IPS-11a (cell line): ENCODE results near the gene BMAL1.
"Not testable (repeated sequence)": the region's sequence is repeated elsewhere in the genome, so short reads cannot be mapped to it uniquely, and the experiment has no call there.

Source experiments
- H3K4me3 ChIP-seq: one replicate; pipeline ENCODE4 v1.5.1; 2013; ENCODE audit warnings: low read depth, low read length, control low read depth

The BMAL1 gene

GRCh38 chr11:13368041-13368446 lies 90.5 kb downstream of the BMAL1 start:
- H3K4me3 ChIP-seq, result no peak overlapping the region

DNA sequence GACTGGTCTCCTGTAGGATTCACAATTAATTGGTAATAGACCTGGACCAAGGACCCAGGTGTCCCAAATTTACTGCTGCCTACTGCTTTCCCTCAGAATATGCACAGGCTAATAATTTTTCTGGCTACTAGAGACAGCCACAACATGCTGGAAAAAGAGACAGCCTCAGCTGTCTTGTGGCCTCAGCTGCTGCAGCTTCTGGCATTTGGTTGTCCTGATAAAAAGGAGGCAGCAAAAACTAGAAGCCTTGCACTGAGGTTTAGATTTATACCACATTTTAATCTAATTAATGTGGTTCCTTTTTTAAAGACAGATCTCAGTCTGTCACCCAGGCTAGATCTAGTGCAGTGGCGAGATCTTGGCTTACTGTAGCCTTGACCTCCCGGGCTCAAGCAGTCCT lies 95.6 kb downstream of the BMAL1 start:
- no peak overlapping the region for H3K4me3 ChIP-seq

DNA sequence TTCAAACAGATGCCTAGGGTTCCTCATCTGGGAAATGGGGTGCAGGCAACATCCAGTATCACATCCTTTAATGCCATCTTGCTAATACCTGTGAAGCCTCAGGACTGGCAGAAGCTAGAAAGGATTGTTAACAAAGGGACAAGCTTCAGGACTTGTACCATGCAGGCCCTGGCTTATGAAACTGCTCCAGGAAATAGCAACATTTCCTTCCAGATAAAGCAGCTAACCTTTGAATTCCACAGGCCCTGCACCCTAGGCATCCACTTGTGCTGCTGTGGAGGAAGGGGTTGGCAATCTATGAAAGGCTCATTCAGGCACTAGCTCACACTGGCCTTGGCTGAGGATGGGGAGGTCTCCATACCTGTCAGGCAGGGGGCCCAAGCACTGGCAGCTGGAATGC lies 98.2 kb downstream of the BMAL1 start:
- no peak overlapping the region for H3K4me3 ChIP-seq

- H3K4me3 ChIP-seq, result no peak overlapping the region
Measured at GRCh38 chr11:13376402-13376801, 98.8 kb downstream of the BMAL1 start.

- H3K4me3 ChIP-seq, result no peak overlapping the region
Measured at GRCh38 chr11:13376838-13377237, 99.2 kb downstream of the BMAL1 start.

DNA sequence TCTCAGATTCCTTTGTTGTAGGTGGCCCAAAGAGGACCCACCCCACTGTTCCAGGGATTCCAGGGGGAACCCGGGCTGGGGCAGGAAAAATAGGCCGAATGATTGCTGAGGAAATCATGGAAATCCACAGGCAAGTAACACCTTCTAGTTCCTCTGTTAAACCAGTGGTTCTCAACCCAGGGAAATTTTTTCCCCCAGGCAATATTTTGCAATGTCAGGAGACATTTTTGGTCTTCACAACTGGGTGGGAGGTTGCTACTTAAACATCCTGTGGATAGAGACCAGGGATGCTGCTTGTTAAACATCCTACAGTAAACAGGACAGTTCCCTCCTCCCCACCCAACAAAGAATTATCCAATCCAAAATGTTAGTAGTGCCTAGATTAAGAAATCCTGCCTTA lies 100.7 kb downstream of the BMAL1 start:
- H3K4me3 ChIP-seq, result no peak overlapping the region

DNA sequence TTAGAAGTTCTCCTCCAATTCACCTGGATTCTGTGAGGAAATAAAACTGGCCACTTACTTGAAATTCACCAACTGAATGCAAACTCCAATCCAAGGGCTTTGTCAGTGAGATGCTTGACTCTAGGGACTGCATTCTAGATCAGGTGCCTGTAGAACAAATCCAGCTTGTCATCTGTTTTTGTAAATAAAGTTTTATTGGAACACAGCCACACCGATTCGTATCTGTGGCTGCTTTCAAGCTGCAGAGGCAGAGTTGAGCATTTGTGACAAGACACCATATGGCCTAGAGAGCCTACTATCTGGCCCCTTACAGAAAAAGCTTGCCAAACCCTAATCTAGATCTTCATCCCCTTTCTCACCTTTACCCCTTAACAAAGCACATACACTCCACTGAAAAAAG lies 103.1 kb downstream of the BMAL1 start:
- no peak overlapping the region for H3K4me3 ChIP-seq

DNA sequence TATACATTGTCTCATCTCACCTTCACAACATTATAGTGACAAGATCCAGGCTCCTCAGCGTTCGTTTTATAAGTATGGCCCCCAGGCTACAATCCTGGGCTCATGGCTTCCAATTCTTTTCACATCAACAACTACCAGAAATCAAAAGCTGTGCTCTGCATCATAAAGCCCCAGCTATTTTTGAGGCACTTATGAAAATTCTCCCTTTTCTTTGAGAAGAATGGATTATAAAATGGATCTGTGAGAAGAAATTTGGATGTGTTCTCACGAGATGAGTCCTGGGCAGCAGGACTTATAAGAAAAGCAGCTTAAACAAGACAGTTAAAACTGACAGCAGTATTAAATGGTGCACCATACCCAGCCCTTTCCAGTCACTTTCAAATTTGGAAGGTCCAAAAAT lies 105.2 kb downstream of the BMAL1 start:
- H3K4me3 ChIP-seq, result no peak overlapping the region

- H3K4me3 ChIP-seq, result no peak overlapping the region
Measured at GRCh38 chr11:13384908-13385640, 107.5 kb downstream of the BMAL1 start.

DNA sequence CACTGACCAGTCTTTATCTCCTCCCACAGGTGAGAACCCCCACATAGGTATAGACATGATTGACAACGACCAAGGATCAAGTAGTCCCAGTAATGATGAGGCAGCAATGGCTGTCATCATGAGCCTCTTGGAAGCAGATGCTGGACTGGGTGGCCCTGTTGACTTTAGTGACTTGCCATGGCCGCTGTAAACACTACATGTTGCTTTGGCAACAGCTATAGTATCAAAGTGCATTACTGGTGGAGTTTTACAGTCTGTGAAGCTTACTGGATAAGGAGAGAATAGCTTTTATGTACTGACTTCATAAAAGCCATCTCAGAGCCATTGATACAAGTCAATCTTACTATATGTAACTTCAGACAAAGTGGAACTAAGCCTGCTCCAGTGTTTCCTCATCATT lies 109.0 kb downstream of the BMAL1 start:
- H3K4me3 ChIP-seq, result no peak overlapping the region

GRCh38 chr11:13388741-13389140 lies 111.2 kb downstream of the BMAL1 start:
- H3K4me3 ChIP-seq, result no peak overlapping the region

- no peak overlapping the region for H3K4me3 ChIP-seq
Measured at GRCh38 chr11:13391217-13391616, 113.6 kb downstream of the BMAL1 start.

GRCh38 chr11:13398335-13398734 lies 120.7 kb downstream of the BMAL1 start:
- not testable (repeated sequence) for H3K4me3 ChIP-seq

DNA sequence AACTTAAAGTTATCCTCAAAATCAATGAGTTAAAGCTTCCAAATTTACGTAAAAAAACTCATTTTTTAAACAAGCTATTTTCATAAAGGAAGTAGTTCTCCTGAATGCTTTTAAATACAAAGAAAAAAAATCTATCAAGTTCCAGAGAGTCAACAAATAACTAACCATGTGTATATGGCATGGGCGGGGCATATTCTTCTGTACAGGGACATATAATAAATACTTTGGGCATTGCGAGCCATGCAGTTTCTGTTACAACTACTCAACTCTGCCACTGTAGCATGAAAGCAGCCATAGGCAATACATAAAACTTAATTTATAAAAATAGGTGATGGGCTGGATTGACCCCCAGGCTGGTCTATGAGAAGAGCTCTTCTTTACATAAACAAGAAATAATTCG lies 127.6 kb downstream of the BMAL1 start:
- no peak overlapping the region for H3K4me3 ChIP-seq

DNA sequence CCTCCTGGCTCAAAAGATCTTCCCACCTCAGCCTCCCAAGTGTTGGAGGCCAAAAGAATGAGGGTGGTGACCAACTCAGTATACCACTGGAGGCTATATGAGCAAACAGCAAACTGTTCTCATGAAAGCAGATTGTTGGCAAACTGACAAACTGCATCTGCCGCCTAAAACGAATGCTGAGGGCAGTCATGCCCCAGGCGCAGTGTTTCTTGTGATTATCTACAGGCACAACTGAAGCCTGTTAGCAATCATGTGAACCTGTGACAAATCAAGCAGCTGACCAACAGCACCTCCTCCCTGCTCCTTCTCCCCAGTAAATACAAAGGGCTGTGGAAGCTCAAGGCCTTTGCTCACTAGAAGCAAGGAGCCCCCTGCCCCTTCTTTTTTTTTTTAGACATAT lies 137.6 kb downstream of the BMAL1 start:
- no peak overlapping the region for H3K4me3 ChIP-seq

- H3K4me3 ChIP-seq, result no peak overlapping the region
Measured at GRCh38 chr11:13421561-13421960, 144.0 kb downstream of the BMAL1 start.

DNA sequence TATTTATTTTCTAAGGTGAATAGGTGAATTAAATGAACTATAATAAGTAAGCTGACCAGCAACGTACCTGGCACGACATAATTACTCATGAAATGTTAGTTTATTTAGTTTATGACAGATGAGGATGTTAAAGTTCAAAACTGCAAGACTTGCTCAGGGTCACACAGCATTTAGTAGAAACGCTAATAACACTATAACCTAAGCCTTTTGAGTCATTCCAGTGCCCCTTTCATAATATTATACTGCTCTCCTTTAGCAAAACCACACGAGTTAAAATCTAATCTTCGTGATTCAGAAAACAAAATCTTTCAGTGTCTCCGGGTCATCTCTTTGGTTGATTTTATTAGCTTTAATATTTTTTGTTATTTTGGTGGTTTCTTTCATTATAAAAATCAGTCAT lies 145.8 kb downstream of the BMAL1 start:
- no peak overlapping the region for H3K4me3 ChIP-seq

- H3K4me3 ChIP-seq, result no peak overlapping the region
Measured at GRCh38 chr11:13427440-13427839, 149.8 kb downstream of the BMAL1 start.

- no peak overlapping the region for H3K4me3 ChIP-seq
Measured at GRCh38 chr11:13429288-13429687, 151.7 kb downstream of the BMAL1 start.

- H3K4me3 ChIP-seq, result no peak overlapping the region
Measured at GRCh38 chr11:13429836-13430235, 152.2 kb downstream of the BMAL1 start.

DNA sequence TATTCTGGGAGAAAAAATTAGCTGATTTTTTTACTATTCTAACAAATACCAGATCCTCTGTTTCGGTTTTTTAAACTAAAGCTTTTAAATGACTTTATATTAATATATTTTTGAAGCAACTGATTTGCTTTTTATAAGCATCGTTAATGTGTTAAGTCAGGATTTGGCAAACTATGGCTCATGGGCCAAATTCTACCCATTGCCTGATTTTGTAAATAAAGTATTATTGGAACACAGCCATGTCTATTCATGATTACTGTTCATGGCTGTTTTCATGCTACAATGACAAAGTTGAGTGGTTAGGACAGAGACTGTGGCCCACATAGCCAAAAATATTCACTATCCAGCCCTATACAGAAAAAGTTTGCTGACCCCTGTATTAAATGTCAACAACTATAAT lies 155.8 kb downstream of the BMAL1 start:
- no peak overlapping the region for H3K4me3 ChIP-seq

GRCh38 chr11:13434247-13435205 lies 156.9 kb downstream of the BMAL1 start:
- no peak overlapping the region for H3K4me3 ChIP-seq
